Gastrocnemius medialis (tissue), 4 donors: Measurements from ENCODE around the gene PCDH9.

ENCODE experiments used
- CTCF ChIP-seq, 5 experiments: fragments of 450-650 bp in 3 of 5; fragments of 200-600 bp in 2 of 5; sonication (generic) in 2 of 5; IDR thresholded peaks in 4 of 5; conservative IDR thresholded peaks in 1 of 5; 1 replicate in 4 of 5; 2 replicates in 1 of 5; pipeline ENCODE4 v1.5.1; 2016 to 2019; ENCODE audit warnings: antibody characterized with exemption in 5 of 5, mild to moderate bottlenecking in 3 of 5, moderate library complexity in 3 of 5
- POLR2A ChIP-seq, 2 donors: fragments of 450-650 bp; IDR thresholded peaks; one replicate each; pipeline ENCODE4 v1.6.1; 2017; ENCODE audit warnings: antibody characterized with exemption in 2 of 2, mild to moderate bottlenecking in 2 of 2, moderate library complexity in 2 of 2

GRCh38 chr13:67200183-67200582 lies 30.0 kb downstream of the PCDH9 start:
- no peak for TF ChIP-seq CTCF (IDR thresholded peaks at IDR 0.05 in 4 of 5, conservative IDR thresholded peaks at IDR 0.05 in 1 of 5)
- no peak for TF ChIP-seq POLR2A (IDR thresholded peaks at IDR 0.05)
